GM12878 (cell line): ENCODE measurements around the gene REL. TPM values are rescaled to one million over a fixed set of nuclear protein-coding genes. Genes with fewer than 3 reads are reported as not detected.
A peak's percentile ranks its signal among the peaks of the same experiment; 100 is the strongest.

ENCODE experiments used
- BACH1 ChIP-seq: fragments of 450-650 bp; IDR thresholded peaks from 2 replicates; pipeline ENCODE4 v1.6.1; 2017; ENCODE audit warnings: mild to moderate bottlenecking, borderline replicate concordance
- BCLAF1 ChIP-seq: fragments of 450-650 bp; IDR thresholded peaks from 2 replicates; pipeline ENCODE4 v1.6.1; 2017; ENCODE audit warnings: antibody characterized with exemption, mild to moderate bottlenecking, moderate library complexity
- CHD1 ChIP-seq: IDR thresholded peaks from 2 replicates; pipeline ENCODE4 v1.6.1; 2012; ENCODE audit warnings: low read depth, low read length, improper control_type of control experiment
- CREM ChIP-seq: IDR thresholded peaks from 2 replicates; pipeline ENCODE4 v1.6.1; 2014; ENCODE audit warnings: antibody characterized with exemption, low read depth
- EGR1 ChIP-seq, 2 experiments: IDR thresholded peaks; 1 replicate in 1 of 2; 2 replicates in 1 of 2; pipeline ENCODE4 v1.6.1; 2011 to 2012; ENCODE audit warnings: low read depth in 2 of 2, low read length in 2 of 2, borderline replicate concordance in 1 of 2, mild to moderate bottlenecking in 1 of 2, moderate library complexity in 1 of 2
- GATAD2B ChIP-seq: fragments of 450-650 bp; conservative IDR thresholded peaks from 2 replicates; pipeline ENCODE4 v1.6.1; 2017; ENCODE audit warnings: low read depth, mild to moderate bottlenecking, moderate library complexity
- KDM1A ChIP-seq: fragments of 200-600 bp; sonication (generic); IDR thresholded peaks from 2 replicates; pipeline ENCODE4 v1.6.1; 2016; ENCODE audit warnings: borderline replicate concordance
- MEF2A ChIP-seq: IDR thresholded peaks from 2 replicates; pipeline ENCODE4 v1.6.1; 2011; ENCODE audit warnings: low read depth, mild to moderate bottlenecking, low read length, moderate library complexity; ENCODE audit not compliant: insufficient read depth
- MTA3 ChIP-seq: IDR thresholded peaks from 2 replicates; pipeline ENCODE4 v1.6.1; 2012; ENCODE audit warnings: low read length, inconsistent platforms, borderline replicate concordance
- MYC ChIP-seq: IDR thresholded peaks from 2 replicates; pipeline ENCODE4 v1.6.1; 2011; ENCODE audit warnings: mild to moderate bottlenecking, low read length, moderate library complexity, inconsistent platforms; ENCODE audit not compliant: insufficient read depth, insufficient replicate concordance, insufficient read length, severe bottlenecking
- PAX8 ChIP-seq: fragments of 450-650 bp; IDR thresholded peaks from 2 replicates; pipeline ENCODE4 v1.6.1; 2017; ENCODE audit warnings: mild to moderate bottlenecking, moderate library complexity
- SIX5 ChIP-seq: IDR thresholded peaks from 2 replicates; pipeline ENCODE4 v1.6.1; 2011; ENCODE audit warnings: mild to moderate bottlenecking, low read depth, low read length, moderate library complexity; ENCODE audit not compliant: severe bottlenecking
- SMAD1 ChIP-seq: fragments of 450-650 bp; IDR thresholded peaks from 2 replicates; pipeline ENCODE4 v1.6.1; 2018; ENCODE audit warnings: mild to moderate bottlenecking, low read depth; ENCODE audit not compliant: partially characterized antibody
- SMC3 ChIP-seq: IDR thresholded peaks from 2 replicates; pipeline ENCODE4 v1.6.1; 2011; ENCODE audit warnings: low read length, improper control_type of control experiment, borderline replicate concordance
- TAF1 ChIP-seq: IDR thresholded peaks from 2 replicates; pipeline ENCODE4 v1.6.1; 2011; ENCODE audit warnings: mild to moderate bottlenecking, low read depth, low read length, borderline replicate concordance
- ZNF207 ChIP-seq: fragments of 450-650 bp; IDR thresholded peaks from 2 replicates; pipeline ENCODE4 v1.6.1; 2014; ENCODE audit warnings: antibody characterized with exemption, mild to moderate bottlenecking, borderline replicate concordance
- ZNF217 ChIP-seq: fragments of 450-650 bp; IDR thresholded peaks from 2 replicates; pipeline ENCODE4 v1.6.1; 2017; ENCODE audit warnings: antibody characterized with exemption, mild to moderate bottlenecking
- ZNF24 ChIP-seq: fragments of 450-650 bp; IDR thresholded peaks from 2 replicates; pipeline ENCODE4 v1.6.1; 2017; ENCODE audit warnings: antibody characterized with exemption, mild to moderate bottlenecking
- ZNF622 ChIP-seq: fragments of 450-650 bp; IDR thresholded peaks from 2 replicates; pipeline ENCODE4 v1.6.1; 2017; ENCODE audit warnings: mild to moderate bottlenecking, inconsistent platforms
- polyA plus RNA-seq, 11 experiments: library from polyadenylated mRNA; depleted of rRNA in 4 of 11; unstranded in 6 of 11; stranded (reverse) in 5 of 11; fragments of >200 nt; fragmentation: Nextera tagmentation in 4 of 11; fragmentation: Illumina TruSeq in 1 of 11; extraction: Ambion mirVana in 4 of 11; extraction: Trizol in 1 of 11; gene quantifications; 1 replicate in 1 of 11; 2 replicates in 10 of 11; pipeline versions ENCODE4 v1.2.1 to v1.2.3, GENCODE V29; 2011 to 2016; ENCODE audit warnings: inconsistent platforms in 2 of 11, missing spikeins in 2 of 11, low read depth in 1 of 11
- total RNA-seq, 4 experiments: library from RNA; depleted of rRNA in 3 of 4; stranded (reverse); fragments of >200 nt in 3 of 4; fragmentation: Illumina TruSeq in 1 of 4; extraction: Trizol in 1 of 4; gene quantifications; 2 replicates each; pipeline versions ENCODE4 v1.2.1 to v1.2.3, GENCODE V29; 2013 to 2021
- TF ChIP-seq, protein P1 (sequence below): fragments of 450-650 bp; IDR thresholded peaks from 2 replicates; pipeline ENCODE4 v1.6.1; 2018; ENCODE audit warnings: borderline replicate concordance, mild to moderate bottlenecking; ENCODE audit not compliant: partially characterized antibody
- TF ChIP-seq, protein P2 (sequence below): fragments of 450-650 bp; IDR thresholded peaks from 2 replicates; pipeline ENCODE4 v1.6.1; 2017; ENCODE audit warnings: low read depth, mild to moderate bottlenecking, moderate library complexity

The REL gene
- total and polyA plus RNA-seq, 10 of the 15 experiments (the other 5 are each of a cell fraction or from before 2014, with no cell fraction given) = 6.3 to 52.4 (median 26.6) TPM

DNA sequence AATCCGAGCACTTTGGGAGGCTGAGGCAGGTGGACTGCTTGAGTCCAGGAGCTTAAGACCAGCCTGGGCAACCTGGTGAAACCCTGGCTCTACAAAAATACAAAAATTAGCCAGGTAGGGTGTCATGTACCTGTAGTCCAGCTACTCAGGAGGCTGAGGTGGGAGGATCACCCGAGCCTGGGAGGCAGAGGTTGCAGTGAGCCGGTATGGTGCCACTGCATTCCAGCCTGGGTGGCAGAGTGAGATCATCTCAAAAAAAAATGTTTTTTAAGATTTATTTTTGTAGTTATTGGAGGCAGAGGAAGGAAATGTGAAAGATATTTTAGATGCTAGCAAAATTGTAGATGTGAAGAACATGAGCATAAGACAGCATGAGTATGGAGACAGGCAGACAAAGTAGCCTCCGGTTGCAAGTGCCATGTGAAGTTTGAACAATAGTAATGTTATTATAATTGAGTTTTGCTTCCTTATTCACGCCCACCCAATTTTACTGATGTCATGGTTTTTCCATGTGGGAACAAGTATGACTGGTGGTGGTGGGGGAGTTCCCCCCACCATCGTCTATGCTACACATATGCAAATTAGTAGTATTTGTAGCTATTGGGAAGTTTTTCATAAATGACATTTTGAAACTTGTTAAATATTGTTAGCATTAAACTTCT is 18.0 kb downstream of the REL start (continued):
- no peak for TF ChIP-seq BCLAF1
- TF ChIP-seq GATAD2B = no peak
- TF ChIP-seq SMC3 = no peak
- TF ChIP-seq SIX5 = no peak
- TF ChIP-seq CHD1 = no peak
- TF ChIP-seq MYC = no peak
- TF ChIP-seq, protein P1, sequence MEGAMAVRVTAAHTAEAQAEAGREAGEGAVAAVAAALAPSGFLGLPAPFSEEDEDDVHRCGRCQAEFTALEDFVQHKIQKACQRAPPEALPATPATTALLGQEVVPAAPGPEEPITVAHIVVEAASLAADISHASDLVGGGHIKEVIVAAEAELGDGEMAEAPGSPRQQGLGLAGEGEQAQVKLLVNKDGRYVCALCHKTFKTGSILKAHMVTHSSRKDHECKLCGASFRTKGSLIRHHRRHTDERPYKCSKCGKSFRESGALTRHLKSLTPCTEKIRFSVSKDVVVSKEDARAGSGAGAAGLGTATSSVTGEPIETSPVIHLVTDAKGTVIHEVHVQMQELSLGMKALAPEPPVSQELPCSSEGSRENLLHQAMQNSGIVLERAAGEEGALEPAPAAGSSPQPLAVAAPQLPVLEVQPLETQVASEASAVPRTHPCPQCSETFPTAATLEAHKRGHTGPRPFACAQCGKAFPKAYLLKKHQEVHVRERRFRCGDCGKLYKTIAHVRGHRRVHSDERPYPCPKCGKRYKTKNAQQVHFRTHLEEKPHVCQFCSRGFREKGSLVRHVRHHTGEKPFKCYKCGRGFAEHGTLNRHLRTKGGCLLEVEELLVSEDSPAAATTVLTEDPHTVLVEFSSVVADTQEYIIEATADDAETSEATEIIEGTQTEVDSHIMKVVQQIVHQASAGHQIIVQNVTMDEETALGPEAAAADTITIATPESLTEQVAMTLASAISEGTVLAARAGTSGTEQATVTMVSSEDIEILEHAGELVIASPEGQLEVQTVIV = no peak
- TF ChIP-seq ZNF24 = no peak
- TF ChIP-seq TAF1 = no peak
- TF ChIP-seq EGR1 (IDR thresholded peaks at IDR 0.05; ENCODE audit: borderline replicate concordance in 1 of 2, low read depth in 2 of 2, low read length in 2 of 2) = peak in 1 of 2 experiments; percentile 68; a peak in 1 of 3 replicates
- TF ChIP-seq ZNF622 = no peak
- TF ChIP-seq ZNF217 = no peak
- no peak for TF ChIP-seq KDM1A
- TF ChIP-seq, protein P2, sequence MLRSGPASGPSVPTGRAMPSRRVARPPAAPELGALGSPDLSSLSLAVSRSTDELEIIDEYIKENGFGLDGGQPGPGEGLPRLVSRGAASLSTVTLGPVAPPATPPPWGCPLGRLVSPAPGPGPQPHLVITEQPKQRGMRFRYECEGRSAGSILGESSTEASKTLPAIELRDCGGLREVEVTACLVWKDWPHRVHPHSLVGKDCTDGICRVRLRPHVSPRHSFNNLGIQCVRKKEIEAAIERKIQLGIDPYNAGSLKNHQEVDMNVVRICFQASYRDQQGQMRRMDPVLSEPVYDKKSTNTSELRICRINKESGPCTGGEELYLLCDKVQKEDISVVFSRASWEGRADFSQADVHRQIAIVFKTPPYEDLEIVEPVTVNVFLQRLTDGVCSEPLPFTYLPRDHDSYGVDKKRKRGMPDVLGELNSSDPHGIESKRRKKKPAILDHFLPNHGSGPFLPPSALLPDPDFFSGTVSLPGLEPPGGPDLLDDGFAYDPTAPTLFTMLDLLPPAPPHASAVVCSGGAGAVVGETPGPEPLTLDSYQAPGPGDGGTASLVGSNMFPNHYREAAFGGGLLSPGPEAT = peak; percentile 83; the same call in 1 of the 2 replicates
- TF ChIP-seq SMAD1 = no peak
- 0 out of 2 replicates have a peak, but pooled peaks have one; percentile 57 for TF ChIP-seq MTA3
- peak; percentile 74 for TF ChIP-seq CREM
- TF ChIP-seq PAX8 = no peak
- no peak for TF ChIP-seq ZNF207
- TF ChIP-seq MEF2A = peak; percentile 58; the same call in 1 of the 2 replicates
- TF ChIP-seq BACH1 = no peak; the same call in 1 of the 2 replicates
